Epidermal melanocyte (primary cell): ENCODE measurements around the gene GOLGA8K.
"Not testable (repeated sequence)": the region's sequence is repeated elsewhere in the genome, so short reads cannot be mapped to it uniquely, and the experiment has no call there.

Experiments
- DNase-seq: peaks from one replicate; pipeline ENCODE4 v3.0.0; 2011; ENCODE audit warnings: low spot score; ENCODE audit not compliant: insufficient read length

The GOLGA8K gene

DNA sequence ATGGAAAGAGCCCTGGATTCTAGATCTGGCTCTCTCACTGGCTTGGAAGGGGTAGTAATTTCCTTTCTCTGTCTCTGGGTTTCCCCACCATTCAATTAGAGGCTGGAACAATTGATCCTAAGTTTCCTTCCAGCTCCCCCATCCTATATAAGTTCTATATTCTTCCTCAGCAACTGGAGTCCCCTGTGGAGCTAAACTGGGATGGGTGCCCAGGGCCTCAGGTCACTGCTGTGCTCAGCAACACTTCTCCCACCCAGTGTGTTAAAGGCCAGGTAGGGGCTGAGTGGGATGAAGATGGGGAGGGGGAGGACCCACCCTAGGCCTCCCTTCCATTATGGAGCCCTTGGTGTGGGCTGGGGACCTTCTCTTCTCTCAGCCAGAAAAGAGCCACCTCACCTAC is 46.2 kb downstream of the GOLGA8K start:
- DNase-seq, result not testable (repeated sequence)

DNA sequence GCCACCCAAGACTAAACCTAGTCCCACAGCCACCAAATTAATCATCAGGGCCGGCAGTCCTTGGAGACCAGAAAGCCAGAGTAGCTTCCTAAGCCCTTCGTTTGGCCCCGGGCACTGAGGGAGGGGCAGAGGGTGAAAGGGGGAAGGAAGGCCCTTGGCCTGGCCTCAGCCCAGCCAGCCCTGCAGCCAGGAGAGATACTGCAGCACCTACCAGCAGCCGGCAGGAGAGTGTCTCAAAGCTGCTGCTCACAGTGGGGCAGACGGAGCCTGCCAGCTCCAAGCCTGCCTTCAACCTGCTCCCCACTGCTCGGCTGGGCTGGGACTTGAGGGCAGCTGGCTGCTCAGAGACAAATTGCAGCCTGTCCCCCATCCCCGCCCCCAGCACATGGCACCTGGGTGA is 50.3 kb downstream of the GOLGA8K start:
- not testable (repeated sequence) for DNase-seq

DNA sequence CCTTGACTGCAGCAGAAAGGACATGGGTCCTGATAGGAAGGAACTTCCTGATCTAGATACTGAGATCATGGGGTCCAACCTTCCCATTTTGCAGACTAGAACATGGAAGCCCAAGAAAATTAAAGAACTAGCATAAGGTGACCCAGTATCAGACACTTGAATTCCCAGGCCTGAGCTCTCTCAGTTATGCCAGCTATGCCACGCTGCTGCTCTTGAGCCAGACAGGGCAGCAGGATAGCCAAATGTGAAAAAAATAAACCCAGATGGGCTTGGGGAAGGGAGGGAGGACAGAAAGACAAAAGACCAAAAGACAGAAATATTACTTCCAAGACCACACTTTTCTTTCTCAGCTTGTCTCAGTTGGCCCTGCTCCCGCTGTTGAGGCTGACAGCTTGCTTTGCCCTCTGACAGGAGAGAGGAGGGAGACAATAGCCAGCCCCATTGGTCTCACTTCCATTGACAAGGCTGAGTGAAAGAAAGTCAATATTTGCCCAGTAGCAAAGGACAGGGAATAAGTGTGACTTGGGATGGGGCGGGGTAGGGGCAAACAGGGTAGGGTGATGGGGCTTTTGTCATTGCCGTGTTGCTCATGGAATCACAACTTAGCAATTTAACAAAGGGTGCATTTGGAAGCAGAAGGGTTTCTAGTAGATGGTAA is 52.4 kb downstream of the GOLGA8K start:
- DNase-seq, result not testable (repeated sequence)

DNA sequence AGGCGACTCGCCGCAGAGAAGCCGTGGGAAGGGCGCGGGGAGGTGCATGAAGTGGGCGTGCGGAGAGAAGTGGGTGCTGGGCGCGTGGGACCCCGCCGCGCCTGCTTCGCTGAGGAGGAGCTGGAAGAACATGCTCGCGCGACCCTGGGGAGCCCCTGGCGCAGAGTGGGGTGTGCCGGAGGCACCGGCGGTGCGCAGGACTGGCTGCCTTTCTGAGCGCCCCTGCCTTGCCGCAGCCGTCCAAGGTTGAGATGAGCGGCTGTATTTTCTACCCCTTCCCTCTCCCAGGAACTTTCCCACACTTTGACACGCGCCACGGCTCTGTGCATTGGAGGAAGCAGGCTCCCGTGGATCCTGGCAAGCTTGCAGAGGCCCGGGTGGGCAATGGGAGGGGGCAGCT is 56.1 kb downstream of the GOLGA8K start:
- DNase-seq, result not testable (repeated sequence)

DNA sequence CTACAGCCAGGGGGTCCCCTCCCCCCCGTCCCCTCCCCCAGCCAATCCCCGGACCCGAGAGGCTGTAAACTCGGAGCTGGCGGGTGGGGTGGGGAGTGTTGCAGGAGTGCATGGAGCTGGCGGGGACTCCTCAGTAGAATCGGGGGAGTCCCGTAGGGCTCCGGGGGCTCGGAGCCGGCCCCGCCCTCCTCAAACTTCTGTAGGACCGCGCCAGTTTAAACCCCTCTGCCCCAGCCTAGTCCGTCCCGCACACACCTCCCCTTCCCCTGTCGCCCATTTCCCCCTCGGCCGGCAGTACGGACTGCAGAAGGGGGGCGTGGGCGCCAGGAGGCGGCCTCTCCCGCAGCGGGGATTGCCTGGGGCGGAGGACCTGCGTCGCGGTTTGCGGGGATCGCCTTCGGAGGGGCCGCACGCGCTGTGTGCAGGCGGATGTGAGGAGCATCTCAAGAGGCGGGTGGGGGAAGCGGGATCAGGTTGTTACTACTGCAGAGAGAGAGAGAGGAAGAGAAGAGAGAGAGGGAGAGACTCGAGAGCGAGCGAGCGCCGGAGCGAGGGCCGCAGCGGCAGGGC is 57.0 kb downstream of the GOLGA8K start:
- DNase-seq, result not testable (repeated sequence)

DNA sequence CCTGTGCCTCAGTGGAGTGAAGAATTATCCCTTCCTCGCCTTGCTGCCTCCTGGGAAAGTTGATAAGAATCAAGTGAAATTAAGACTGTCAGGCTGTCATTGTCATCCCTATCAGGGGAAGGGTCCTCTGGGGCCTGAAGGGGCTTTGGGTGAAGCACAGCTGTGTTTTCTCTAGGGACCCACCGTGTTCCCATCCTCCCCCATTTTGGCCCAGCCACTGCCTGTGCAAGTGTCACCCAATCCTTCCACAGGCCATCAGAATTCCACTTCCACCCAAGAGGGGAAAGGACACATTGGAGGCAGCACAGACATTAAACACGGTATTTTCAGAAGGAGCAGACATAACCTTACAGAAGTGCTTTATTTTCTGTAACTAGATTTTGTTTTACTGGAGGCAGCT is 59.2 kb downstream of the GOLGA8K start:
- not testable (repeated sequence) for DNase-seq
